H9 (cell line): ENCODE data around the gene KAT6B. TPM values are rescaled to one million over a fixed set of nuclear protein-coding genes. Genes with fewer than 3 reads are reported as not detected.

ENCODE experiments used
- DNase-seq: peaks from one replicate; pipeline ENCODE4 v3.0.0-alpha.2; 2017
- H2AFZ ChIP-seq: one replicate; pipeline ENCODE4 v1.6.1; 2013; ENCODE audit warnings: mild to moderate bottlenecking, low read length, control low read depth, moderate library complexity
- H2AK5ac ChIP-seq: 2 replicates; pipeline ENCODE4 v1.6.1; 2013; ENCODE audit warnings: low read length, control low read depth, mixed read lengths; ENCODE audit not compliant: insufficient read length
- H2BK120ac ChIP-seq: one replicate; pipeline ENCODE4 v1.6.1; 2013; ENCODE audit warnings: low read depth, mild to moderate bottlenecking, low read length, control low read depth, inconsistent platforms; ENCODE audit not compliant: poor library complexity, severe bottlenecking
- H2BK12ac ChIP-seq: 2 replicates; pipeline ENCODE4 v1.6.1; 2013; ENCODE audit warnings: low read length, control low read depth, mixed read lengths, low read depth; ENCODE audit not compliant: insufficient read length
- H2BK15ac ChIP-seq: 2 replicates; pipeline ENCODE4 v1.6.1; 2013; ENCODE audit warnings: low read depth, low read length, control low read depth
- H2BK20ac ChIP-seq: one replicate; pipeline ENCODE4 v1.6.1; 2013; ENCODE audit warnings: low read depth, mild to moderate bottlenecking, low read length, control low read depth, inconsistent platforms; ENCODE audit not compliant: poor library complexity, severe bottlenecking
- H2BK5ac ChIP-seq: 2 replicates; pipeline ENCODE4 v1.6.1; 2013; ENCODE audit warnings: low read length, control low read depth, mixed read lengths; ENCODE audit not compliant: insufficient read length
- H3K14ac ChIP-seq: 2 replicates; pipeline ENCODE4 v1.6.1; 2013; ENCODE audit warnings: low read length, control low read depth; ENCODE audit not compliant: insufficient read depth
- H3K18ac ChIP-seq: 2 replicates; pipeline ENCODE4 v1.6.1; 2013; ENCODE audit warnings: low read depth, mild to moderate bottlenecking, mixed read lengths, low read length, control low read depth; ENCODE audit not compliant: insufficient read length
- H3K23ac ChIP-seq: 2 replicates; pipeline ENCODE4 v1.6.1; 2013; ENCODE audit warnings: low read length, control low read depth, mixed read lengths, low read depth; ENCODE audit not compliant: insufficient read length
- H3K23me2 ChIP-seq: 2 replicates; pipeline ENCODE4 v1.6.1; 2013; ENCODE audit warnings: low read depth, mild to moderate bottlenecking, mixed read lengths, low read length, control low read depth; ENCODE audit not compliant: insufficient read length, poor library complexity, severe bottlenecking
- H3K27ac ChIP-seq: 2 replicates; pipeline ENCODE4 v1.5.1; 2013; ENCODE audit warnings: low read length, control low read depth, mixed read lengths, low read depth; ENCODE audit not compliant: insufficient read length
- H3K27me3 ChIP-seq: 2 replicates; pipeline ENCODE4 v1.6.1; 2013; ENCODE audit warnings: low read length, control low read depth, inconsistent platforms; ENCODE audit not compliant: insufficient read depth
- H3K4ac ChIP-seq: 2 replicates; pipeline ENCODE4 v1.6.1; 2013; ENCODE audit warnings: low read depth, mild to moderate bottlenecking, control low read depth, inconsistent platforms, low read length, moderate library complexity
- H3K4me1 ChIP-seq: 2 replicates; pipeline ENCODE4 v1.6.1; 2013; ENCODE audit warnings: low read length, control low read depth, inconsistent platforms; ENCODE audit not compliant: insufficient read depth
- H3K4me2 ChIP-seq: 2 replicates; pipeline ENCODE4 v1.6.1; 2013; ENCODE audit warnings: low read length, control low read depth, mixed read lengths; ENCODE audit not compliant: insufficient read length, insufficient read depth
- H3K56ac ChIP-seq: 2 replicates; pipeline ENCODE4 v1.6.1; 2013; ENCODE audit warnings: low read depth, mild to moderate bottlenecking, mixed read lengths, low read length, control low read depth; ENCODE audit not compliant: insufficient read length
- H3K79me1 ChIP-seq: 2 replicates; pipeline ENCODE4 v1.6.1; 2013; ENCODE audit warnings: low read depth, mild to moderate bottlenecking, moderate library complexity, low read length, control low read depth, inconsistent platforms; ENCODE audit not compliant: insufficient read depth, poor library complexity, severe bottlenecking
- H3K79me2 ChIP-seq: 2 replicates; pipeline ENCODE4 v1.6.1; 2013; ENCODE audit warnings: low read length, control low read depth, inconsistent platforms; ENCODE audit not compliant: insufficient read depth
- H3K9ac ChIP-seq: 2 replicates; pipeline ENCODE4 v1.6.1; 2013; ENCODE audit warnings: low read length, control low read depth, mixed read lengths; ENCODE audit not compliant: insufficient read length; ENCODE audit errors: extremely low read depth
- H3K9me3 ChIP-seq: one replicate; pipeline ENCODE4 v1.6.1; 2013; ENCODE audit warnings: low read depth, low read length, inconsistent platforms; ENCODE audit not compliant: control insufficient read depth
- H3T11ph ChIP-seq: one replicate; pipeline ENCODE4 v1.6.1; 2013; ENCODE audit warnings: mild to moderate bottlenecking, low read length, control low read depth, inconsistent platforms
- H4K20me1 ChIP-seq: one replicate; pipeline ENCODE4 v1.6.1; 2013; ENCODE audit not compliant: control insufficient read depth, insufficient read length, insufficient read depth
- H4K5ac ChIP-seq: 2 replicates; pipeline ENCODE4 v1.6.1; 2013; ENCODE audit warnings: low read depth, mild to moderate bottlenecking, mixed read lengths, low read length, control low read depth; ENCODE audit not compliant: insufficient read length
- H4K8ac ChIP-seq: replicated peaks from 2 replicates; pipeline ENCODE4 v1.6.1; 2013; ENCODE audit warnings: low read length, control low read depth, mixed read lengths, low read depth; ENCODE audit not compliant: insufficient read length
- H4K91ac ChIP-seq: 2 replicates; pipeline ENCODE4 v1.6.1; 2013; ENCODE audit warnings: low read depth, mild to moderate bottlenecking, moderate library complexity, mixed read lengths, low read length, control low read depth; ENCODE audit not compliant: insufficient read length
- H3K27ac Mint-ChIP-seq, 3 experiments: 2 replicates in 2 of 3; 3 replicates in 1 of 3; pipeline ENCODE4 v1.8.0; 2020 to 2021; ENCODE audit warnings: mixed read lengths in 3 of 3, mild to moderate bottlenecking in 1 of 3, moderate library complexity in 1 of 3
- H3K27me3 Mint-ChIP-seq: 2 replicates; pipeline ENCODE4 v1.8.0; 2021; ENCODE audit warnings: low read depth, mild to moderate bottlenecking, moderate library complexity, mixed read lengths
- H3K36me3 Mint-ChIP-seq, 3 experiments: 2 replicates in 2 of 3; 3 replicates in 1 of 3; pipeline ENCODE4 v1.8.0; 2020 to 2021; ENCODE audit warnings: low read depth in 3 of 3, mixed read lengths in 3 of 3; ENCODE audit not compliant: insufficient read depth in 1 of 3
- H3K4me1 Mint-ChIP-seq, 2 experiments: 2 replicates each; pipeline ENCODE4 v1.8.0; 2020; ENCODE audit warnings: mixed read lengths in 2 of 2
- H3K4me3 Mint-ChIP-seq, 2 experiments: 2 replicates in 1 of 2; 3 replicates in 1 of 2; pipeline ENCODE4 v1.8.0; 2020 to 2021; ENCODE audit warnings: mild to moderate bottlenecking in 2 of 2, mixed read lengths in 2 of 2, moderate library complexity in 1 of 2
- H3K9me3 Mint-ChIP-seq, 2 experiments: 2 replicates in 1 of 2; 3 replicates in 1 of 2; pipeline ENCODE4 v1.8.0; 2020; ENCODE audit warnings: mild to moderate bottlenecking in 2 of 2, mixed read lengths in 2 of 2, moderate library complexity in 1 of 2
- CTCF ChIP-seq: fragments of 200-600 bp; sonication (generic); conservative IDR thresholded peaks from 3 replicates; pipeline ENCODE4 v1.8.0; 2021; ENCODE audit warnings: antibody characterized with exemption, mild to moderate bottlenecking
- total RNA-seq: library from RNA; stranded (reverse); gene quantifications from 2 replicates; pipeline ENCODE4 v1.2.1, GENCODE V29; 2021

The KAT6B gene
- total RNA-seq, 1 experiment from 2014 or later: 34.2 TPM

DNA sequence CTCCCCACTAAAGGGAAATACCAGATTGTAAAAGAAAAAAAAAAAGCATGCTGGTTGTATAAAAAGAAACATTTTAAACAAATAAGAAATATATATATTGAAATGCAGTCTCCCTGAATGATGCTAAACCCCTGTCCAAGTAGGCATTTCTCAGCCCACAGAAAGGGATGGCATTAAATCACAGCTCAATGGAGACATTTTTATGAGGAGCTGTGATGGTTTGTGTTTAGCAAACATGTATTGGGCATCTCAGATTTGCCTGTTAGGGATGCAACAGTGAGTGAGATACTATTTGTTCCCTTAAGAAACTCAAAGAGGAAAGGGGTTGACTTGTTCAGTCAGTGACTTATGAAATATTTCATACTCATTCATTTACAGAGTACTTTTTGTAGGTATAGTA lies 51.5 kb downstream of the KAT6B start:
- Histone ChIP-seq H4K20me1 (no peaks in the 10 kb centered on the region), H3K9ac (no peak overlapping the region), H3K4me2 (no peak overlapping the region), H2BK12ac (no peak overlapping the region), H2AFZ (no peak overlapping the region), H2BK15ac (no peak overlapping the region), H2BK20ac (no peak overlapping the region), H4K8ac (no peak overlapping the region), H2AK5ac (no peak overlapping the region), H3T11ph (no peak overlapping the region), H3K56ac (no peak overlapping the region), H3K27ac (no peak overlapping the region), H3K79me2 (no peaks in the 10 kb centered on the region), H3K27me3 (no peaks in the 10 kb centered on the region), H4K5ac (no peak overlapping the region), H3K9me3 (no peaks in the 10 kb centered on the region), H3K14ac (no peak overlapping the region), H3K79me1 (peaks cover 2% of the 10 kb centered on the region), H3K23me2 (no peaks in the 10 kb centered on the region), H3K4ac (no peak overlapping the region), H2BK5ac (no peak overlapping the region), H3K23ac (no peak overlapping the region), H3K18ac (no peak overlapping the region), H3K4me1 (no peaks in the 10 kb centered on the region), H2BK120ac (no peak overlapping the region), H4K91ac (no peak overlapping the region)
- Mint-ChIP-seq H3K4me1 (peaks cover 10 to 16% of the 10 kb centered on the region in 2 experiments), H3K36me3 (no peaks in the 10 kb centered on the region; a peak in 1 of 7 replicates), H3K9me3 (no peaks in the 10 kb centered on the region), H3K27ac (no peak overlapping the region), H3K4me3 (no peak overlapping the region), H3K27me3 (no peaks in the 10 kb centered on the region)
- TF ChIP-seq CTCF: no peak
- DNase-seq: no peak
